Activated effector memory CD4-positive, alpha-beta T cell treated with anti-CD3 and anti-CD28 coated beads, Interleukin-2, amount 50 U/mL, for 16 hours (primary cell): ENCODE results near the gene COL20A1.

Source experiments
- DNase-seq: peaks from one replicate; pipeline ENCODE4 v3.0.0-alpha.2; 2020

Gene COL20A1

DNA sequence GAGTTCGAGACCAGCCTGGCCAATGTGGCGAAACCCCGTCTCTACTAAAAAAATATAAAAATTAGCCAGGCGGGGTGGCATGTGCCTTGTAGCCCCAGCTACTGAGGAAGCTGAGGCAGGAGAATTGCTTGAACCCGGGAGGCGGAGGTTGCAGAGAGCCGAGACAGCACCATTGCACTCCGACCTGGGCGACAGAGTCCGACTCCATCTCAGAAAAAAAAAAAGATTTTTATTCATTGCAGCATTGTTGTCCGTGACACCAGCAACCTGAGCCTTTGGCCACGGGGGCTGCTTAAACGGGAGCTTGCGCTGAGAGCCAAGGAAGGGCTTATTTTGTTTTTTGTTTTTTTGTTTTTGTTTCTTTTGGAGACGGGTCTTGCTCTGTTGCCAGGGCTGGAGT, 13.1 kb upstream of the COL20A1 start:
- no peak for DNase-seq

DNA sequence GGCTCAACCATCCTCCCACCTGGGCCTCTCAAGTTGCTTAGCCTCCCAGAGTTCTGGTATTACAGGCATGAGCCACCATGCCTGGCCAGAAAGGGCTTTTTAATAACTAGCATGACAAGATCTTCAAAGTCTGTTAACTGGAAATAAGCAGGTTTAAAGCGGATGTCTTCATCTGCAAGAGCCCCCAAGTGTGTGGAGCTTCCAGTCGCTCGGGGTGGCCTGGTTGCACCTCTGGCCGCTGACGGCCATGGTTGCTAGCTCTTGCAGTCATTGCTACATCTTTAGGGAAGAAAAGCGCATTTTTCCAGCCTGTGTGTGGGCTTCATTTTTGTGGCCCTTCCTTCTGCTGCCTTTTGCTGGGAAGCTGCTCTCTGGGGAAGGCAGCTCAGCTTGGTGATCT, 12.6 kb upstream of the COL20A1 start:
- DNase-seq = no peak

DNA sequence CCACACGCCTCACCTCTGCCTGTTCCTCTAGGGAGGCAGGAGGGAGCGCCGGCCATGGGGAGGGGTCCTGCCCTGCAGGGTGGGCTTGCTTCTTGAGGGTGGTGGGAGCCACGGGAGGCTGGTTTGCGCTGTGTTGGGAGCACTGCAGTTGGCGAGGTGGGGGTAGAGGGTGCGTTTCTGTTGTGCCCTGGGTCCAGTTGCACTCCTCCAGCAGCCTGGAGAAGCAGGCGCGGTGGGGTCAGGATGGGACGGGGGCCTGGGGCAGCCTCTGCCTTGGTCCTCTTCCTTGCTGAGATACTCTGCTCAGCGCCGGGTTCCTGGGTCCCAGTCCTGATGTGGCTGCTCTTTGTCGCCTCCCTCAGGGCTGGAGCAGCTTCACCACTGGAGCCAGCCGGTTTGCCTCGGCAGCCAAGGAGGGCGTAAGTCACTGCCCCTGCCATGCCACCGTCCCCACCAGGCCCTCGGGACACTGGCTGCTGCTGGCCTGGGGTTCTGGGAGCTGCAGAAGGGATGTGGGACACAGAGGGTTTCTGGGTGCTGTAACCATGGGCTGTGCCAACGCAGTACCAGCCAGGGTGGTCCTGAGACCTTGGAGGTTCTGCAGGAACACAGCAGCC, 11.9 kb upstream of the COL20A1 start:
- DNase-seq = no peak

DNA sequence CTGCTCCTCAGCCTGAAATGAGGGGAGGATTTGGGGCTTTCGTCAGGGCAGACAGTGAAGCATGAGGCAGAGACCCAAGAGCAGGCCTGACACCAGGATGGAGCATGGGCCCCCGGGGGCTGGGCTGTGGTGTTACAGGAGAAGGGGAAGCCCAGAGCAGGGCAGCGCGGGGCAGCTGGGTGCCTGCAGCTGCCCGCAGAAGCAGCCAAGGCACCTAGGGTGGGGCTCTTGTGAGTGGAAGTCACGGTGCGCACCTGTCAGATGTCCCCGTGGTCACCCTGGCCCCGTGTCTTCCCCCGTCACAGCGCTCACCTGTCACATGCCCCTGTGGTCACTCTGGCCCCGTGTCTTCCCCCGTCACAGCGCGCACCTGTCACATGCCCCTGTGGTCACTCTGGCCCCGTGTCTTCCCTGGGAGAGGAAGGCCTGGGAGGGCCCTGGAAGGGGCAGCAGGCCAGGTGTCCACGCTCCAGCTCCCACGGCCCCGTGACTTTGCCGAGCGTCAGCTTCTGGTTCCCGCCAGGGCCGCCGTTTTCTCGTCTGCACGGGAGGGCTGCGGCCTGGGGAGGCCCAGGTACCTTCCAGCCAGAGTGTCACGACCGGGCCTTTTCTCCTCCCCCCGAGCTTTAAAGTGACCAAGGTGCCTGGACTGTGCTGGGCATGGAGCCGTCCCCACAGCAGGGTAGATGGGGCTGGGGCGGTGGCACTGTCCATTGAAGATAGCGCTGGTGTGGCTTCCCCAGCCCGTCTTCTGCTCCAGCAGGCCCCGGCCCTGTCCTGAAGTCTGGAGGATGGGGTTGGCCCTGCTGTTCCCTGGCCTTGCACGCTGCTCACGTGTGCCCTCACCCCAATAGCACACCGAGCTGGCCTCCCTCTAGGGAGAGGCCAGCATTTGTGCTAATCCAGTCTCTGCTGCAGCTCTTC, 11.0 kb upstream of the COL20A1 start:
- DNase-seq = no peak

DNA sequence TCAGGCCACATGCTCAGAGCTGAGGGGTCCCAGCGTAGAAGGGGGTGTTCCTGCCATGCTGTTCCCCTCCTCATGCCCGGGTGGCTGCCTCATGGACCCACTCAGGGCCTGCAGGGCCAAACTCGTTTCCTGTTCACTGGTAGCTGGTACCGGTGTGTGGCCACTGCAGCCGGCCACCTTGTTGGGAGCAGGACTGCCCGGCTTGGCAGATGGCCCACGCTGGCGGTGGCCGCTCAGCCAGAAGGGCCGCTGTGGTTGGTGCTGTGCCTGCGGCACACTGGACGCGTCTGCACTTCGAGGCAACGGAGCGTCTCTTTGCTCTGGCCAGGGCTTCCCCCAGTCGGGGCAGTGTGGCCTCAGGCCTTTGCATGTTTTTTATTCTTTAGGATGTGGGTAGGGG, 10.0 kb upstream of the COL20A1 start:
- DNase-seq = no peak

DNA sequence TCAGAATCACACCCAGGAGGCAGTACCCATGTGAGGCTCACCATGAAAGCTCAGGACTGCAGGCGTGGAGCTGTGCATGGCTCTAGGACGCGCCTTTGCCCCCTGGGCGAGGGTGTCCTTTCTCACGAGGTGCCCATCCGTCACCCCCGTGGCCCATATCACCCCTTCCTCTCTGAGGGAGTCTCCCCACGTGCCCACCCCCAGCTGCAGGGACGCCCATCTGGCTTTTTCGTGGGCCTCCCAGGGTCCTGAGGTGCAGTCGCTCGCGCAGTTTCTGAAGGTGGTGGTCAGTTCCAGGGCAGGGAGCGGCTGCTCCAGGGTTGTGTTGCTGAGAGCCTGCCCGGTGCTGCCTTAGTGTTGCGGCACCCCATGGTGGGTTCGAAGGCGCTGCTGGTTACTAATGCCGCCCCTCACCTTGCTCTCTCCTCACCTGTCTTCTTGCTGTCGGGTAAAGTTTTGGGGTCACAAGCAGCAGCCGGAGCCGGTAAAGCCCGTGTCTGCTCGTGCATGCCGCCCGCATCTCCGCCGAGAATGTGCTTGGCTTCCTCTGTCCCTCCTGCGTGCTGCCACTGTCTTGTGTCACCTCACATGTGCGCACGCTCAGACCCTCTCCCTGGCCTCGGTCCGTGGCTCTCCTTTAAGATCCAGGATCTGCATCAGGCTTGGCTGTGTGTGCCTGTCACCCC, 9.4 kb upstream of the COL20A1 start:
- no peak for DNase-seq

DNA sequence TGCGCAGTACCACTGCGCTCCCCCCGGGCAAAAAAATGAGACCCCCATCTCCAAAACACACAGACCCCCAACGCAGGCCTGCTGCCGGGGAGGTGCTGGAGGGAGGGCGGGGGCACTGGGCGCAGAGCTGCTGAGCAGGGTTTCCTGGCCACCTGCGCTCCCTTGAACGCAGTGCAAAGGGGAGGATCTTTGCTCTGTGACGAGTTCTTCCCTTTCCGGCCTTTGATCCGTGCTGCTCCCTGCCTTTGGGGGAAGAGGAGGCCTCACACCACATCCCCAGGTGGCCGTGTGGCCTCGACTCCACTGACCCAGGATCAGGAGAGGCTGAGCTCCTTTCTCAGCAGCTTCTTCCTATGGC, 8.9 kb upstream of the COL20A1 start:
- no peak for DNase-seq

DNA sequence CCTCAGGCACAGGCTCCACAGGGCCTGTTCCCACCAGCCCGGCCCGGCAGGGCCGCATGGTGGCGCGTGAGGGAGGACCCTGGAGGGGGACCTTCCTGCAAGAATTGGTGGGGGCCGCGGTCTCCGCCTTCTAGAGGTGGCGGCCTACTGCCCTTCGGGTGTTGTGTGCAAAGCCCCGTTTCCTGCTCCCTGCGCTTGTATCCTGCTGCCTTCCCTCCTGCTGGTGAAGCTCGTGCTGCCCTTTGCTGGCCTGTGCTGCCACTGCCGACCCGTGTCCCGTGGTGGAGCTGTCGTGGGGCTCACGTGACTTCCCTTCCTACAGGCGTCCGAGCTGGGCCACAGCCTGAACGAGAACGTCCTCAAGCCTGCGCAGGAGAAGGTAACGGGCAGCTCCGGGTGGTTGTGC, 8.4 kb upstream of the COL20A1 start:
- DNase-seq = no peak

DNA sequence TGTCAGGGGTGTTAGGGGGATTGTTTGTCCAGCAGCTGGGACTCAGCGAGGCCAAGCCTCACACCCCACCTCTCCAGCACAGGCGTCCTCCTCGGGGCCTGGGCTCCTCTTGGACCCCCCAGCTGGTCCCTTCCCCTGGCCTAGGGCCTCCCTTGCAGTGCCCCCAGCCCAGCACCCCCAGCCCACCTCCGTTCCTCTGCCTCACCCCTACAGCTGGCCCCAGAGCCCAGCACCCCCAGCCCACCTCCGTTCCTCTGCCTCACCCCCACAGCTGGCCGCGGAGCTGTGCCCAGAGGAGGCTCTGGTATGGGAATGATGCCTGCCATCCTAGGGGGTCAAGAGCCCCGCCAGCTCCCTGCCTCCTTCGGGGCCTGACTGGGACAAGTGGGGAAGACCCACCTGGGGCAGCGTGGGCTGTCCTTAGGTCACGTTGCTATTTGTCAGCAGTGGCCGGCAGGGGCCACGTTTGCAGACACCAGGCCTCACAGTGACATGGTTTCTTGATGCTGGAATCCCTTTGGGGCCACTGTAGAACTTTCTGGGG, 7.9 kb upstream of the COL20A1 start:
- DNase-seq = no peak

DNA sequence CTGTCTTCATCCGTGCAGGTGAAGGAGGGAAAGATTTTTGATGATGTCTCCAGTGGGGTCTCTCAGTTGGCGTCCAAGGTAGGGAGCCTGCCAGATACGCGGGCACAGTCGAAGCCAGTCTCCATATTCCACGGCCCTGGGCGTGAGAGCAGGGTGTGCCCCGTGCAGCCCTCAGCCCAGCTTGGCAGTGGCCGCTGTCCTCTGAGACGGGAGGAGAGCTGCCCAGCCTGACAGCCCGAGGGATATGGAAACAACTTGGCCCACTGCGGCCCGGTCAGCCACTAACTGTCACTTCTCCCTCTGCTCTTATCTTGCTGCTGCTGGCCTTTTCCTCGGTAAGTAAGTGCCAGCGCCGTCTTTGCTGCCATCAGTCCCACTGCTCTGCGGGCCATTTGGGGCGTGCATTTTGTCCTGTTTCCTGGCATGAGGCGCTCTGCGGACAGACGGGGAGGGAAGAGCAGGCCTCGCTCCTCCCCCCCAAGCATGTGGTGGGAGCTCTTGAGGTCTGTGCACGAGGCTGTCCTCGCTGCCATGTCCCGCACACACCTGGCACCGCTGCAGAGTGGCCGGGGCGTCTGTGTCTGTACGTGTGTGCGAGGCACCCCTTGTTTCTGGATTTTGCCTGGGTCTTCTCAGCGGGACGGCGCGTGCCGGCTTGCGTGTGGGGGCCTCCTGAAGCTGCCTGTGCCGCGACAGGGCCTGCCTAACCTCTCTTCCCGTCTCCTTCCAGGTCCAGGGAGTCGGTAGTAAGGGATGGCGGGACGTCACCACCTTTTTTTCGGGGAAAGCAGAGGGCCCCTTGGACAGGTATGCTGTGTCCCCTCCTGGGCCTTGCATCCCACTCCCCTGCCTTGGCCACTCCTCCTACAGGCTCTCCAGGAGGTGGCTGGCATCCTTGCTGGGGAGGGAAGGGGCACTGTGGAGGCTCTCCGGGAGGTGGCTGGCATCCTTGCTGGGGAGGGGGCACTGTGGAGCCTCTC, 7.1 kb upstream of the COL20A1 start:
- no peak for DNase-seq

DNA sequence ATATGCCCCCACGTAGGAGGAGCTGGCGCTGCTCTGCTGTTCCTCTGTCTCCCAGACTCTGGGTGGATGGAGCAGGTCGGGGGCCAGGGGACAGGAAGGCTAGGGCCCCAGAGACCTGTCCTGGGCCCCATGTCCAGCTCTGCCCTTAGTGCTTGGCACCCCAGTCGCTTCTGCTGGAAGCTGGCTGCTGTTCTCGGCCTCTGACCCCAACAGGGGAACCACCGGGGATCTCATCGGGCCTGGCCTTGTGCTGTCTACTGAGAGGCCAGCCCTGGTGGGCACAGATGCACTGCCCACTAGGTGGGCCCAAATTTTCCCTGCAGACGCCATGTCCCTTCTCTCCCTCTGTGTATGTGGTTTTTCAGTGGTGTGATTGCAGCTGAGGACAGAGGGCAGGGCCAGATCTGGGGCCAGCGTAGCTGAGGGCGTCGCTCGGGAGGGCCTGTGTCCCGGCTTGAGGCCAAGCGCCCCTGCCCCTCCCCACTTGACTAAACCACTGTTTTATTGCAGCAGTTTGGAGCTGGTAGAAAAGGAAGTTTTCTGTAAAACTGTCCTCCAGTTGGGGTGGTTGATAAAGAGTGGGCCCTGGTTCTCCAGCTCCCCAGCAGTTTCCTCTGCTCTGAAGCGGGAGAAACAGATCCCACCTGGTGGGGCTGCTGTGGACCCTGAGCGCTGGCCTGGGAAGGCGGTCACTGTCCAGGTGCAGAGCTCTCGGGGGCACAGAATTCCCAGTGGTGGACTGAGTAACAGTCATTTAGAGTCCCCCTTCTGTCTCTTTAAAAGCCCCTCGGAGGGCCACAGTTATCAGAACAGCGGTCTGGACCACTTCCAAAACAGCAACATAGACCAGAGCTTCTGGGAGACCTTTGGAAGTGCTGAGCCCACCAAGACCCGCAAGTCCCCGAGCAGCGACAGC, 5.9 kb upstream of the COL20A1 start:
- DNase-seq = no peak

DNA sequence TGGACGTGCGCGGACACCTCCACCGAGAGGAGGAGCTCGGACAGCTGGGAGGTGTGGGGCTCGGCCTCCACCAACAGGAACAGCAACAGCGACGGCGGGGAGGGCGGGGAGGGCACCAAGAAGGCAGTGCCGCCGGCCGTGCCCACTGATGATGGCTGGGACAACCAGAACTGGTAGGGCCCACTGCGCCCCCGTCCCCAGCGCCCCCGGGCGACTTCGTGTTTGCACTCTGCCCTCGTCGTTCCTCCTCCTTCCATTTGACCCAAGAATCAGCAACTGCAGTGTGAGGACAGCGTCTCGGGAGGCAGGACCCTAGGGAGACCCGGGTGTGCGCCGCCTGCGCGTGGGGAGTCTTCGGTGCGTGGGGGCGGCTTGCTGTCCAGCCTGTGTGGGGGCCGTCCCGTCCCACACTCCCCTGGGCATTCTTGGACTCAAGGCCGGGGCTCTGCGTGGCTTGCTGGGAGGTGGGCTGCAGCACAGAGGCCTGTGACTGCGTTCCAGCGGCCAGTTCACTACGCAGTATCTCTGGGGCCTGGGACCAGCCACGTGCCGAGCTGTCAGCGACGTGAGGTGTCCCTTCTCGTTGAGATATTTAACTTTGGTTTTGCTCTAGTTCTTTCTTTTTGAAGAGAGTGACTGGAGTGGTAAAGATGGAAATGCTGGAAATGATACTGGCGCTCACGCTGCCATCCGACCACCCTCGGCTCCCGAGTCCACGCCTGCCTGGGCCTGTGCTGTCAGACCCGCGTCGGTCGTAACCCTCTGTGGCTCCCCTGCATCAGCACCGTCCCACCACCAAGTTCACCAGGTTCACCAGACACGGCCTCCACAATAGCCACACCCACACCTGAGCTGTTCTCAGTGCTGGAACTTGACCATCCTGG, 5.0 kb upstream of the COL20A1 start:
- DNase-seq = no peak

DNA sequence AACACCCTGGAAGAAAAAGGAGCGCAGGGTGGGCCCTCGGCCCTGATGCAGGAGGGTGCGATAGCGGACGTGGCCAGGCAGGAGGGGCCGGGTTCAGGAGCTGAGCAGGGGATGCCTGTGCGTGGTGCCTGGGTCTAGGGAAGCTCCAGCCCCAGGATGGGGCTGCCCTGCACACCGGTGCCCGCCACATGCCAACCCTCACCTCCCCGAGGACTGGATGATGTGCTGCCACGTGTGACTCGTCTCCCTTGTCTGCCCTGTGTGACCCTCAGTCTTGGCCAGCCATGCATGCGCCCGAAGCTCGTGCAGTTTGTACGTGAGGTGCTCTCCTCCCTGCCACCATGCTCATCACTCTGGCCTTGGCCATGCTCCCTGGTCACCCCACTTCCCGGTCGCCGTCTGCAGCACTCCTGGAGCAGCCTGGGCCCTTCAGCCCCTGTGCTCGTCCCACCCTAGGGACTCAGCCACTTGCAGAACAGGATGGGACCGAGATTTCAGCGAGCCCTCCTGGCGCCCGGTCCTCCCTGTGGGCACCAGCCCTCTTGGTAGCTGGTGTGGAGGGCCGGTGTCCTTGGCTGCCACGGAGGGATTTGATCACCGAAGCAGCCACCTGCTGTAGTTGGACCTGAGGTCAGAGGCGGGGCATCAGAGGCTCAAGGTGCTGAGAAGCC, 4.3 kb upstream of the COL20A1 start:
- DNase-seq = no peak

DNA sequence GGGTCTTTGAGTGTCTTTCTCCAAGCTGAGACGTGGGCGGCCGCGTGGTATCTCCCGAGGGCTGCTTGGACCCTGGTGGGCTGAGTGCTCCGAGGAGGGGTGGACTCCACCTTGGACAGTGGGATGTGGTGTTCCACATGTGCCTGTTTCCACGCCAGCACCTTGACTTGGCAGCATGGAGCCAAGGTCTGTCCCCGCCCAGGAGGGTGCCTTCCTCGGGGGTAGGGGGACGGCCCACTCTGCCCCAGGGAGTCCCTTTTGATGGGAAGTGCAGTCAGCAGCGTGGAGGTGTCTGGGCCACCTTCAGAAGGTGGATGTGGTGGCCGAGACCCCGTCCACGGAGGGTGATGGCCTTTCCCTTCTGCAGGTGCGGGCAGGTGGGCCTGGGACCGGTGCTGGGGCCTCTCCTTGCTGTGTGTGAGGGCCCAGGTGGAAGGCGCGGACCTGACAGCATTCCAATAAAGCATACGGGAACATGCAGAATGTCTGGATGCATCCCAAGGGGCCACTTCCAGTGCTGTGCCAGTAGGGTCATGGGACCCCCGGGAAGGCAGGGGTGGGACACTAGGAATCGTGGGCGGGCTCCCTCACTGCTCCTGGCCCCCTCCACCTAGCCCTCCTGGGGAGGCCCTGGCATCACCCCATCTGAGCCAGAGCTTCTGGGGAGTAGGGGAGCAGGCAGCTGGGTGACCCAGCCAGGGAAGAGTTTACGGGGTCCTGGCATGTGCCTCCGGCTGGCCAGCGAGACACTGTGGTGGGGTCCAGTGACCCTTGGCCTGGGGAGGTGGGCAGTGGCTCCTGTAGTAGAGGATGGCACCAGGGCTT, 3.5 kb upstream of the COL20A1 start:
- no peak for DNase-seq

DNA sequence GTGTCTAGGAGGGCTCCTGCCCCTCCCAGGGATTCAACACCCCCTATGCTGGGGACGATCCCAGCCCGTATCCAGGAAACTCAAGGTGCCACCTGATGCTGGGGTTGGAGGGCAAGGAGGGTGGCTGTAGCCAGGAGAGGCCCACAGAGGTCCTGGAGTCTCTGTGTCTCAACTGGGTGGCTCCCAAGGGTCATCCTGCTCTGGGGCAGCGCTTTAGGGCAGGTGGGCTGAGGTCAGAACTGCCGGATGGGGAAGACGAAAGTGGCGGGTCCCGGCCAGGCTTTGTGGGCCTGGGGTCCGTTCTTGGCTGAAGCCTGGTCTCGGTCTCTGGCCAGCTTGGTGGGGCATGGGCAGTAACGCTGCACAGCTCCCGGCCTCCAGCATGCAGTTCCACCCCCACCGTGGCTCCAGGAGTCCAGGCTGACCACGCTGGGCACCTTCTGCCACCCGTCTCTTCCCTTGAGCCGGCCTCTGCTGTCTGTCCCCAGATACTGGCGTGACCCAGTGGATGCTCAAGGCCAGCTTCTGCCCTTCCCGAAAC, 2.8 kb upstream of the COL20A1 start:
- no peak for DNase-seq

DNA sequence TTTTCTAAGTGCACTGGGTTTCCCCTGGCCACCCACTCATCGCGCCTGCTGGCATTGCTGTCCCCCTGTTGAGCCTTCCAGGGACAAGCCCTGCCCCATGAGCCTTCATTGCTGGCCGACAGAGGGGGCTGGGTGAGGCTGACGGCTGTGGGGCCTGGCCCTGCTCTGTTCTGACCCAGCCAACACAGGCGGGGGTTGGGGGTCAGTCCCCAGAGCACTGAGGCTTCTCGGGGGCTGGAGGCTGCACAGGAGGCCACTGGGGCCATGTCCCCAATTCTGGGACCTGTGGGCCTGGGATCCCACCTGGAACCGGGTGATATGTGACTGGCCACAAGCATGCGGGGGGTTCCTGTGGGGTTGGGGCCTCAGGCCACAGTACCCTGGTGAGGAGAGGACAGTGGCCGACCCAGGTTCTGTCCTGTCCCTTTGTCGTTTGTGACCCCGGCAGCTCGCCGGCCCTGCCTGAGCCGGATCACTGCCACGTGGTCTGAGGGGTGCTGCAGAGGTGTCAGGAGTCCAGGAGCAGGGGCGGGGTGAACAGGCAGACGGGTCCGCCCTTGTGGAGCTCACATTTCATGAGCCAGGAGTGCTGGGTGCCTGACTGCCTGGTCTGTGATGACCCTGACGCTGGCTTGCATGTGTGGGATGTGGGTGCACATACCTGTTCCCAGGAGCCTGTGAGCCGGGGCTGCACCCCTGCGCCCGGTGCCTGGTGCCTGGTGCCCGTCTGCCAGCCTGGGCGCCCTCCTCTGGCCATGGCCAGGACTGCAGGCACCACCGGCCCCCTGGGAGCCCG, 2.1 kb upstream of the COL20A1 start:
- peak; percentile 86 for DNase-seq

DNA sequence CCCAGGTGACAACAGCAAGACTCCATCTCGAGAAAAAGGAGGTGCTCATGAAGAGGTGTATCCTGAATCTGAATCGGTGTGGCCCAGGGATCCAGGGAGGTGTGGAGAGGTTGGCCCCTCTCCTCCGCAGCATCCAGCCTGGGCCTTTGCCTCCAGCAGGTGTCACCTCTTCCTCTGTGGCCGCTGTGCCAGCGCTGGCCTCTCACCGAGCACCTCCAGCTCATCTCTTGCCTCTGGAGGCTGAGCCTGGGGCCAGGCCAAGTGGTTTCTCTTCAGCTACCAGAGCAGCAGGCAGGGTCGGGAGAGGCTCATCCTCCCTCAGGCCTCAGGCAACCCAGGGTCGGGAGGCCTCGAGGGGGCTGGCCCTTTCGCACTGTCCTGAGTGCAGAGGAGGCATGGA, 1.2 kb upstream of the COL20A1 start:
- DNase-seq = no peak

DNA sequence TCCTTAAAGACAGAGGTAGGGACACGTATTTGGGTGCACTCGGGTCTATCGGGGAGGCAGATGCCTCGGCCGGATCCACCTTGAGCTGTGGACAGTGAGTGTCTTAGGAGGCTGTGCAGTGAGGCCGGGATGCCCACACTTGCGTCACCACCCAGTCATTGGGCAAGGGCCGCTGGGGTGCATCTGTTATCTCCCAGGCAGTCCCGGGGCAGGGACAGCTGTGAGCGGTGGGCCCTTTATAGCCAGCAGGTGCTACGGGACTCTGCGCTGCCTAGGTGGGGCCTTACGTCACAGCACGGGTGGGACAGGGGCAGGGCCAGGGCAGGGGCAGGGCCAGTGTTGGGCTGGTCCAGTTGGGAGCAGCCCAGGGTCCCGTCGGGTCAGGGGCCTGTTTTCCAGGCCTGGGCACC, 689 bp upstream of the COL20A1 start:
- DNase-seq = no peak
